Tibial artery (tissue), 4 donors: ENCODE results near the gene PRR33.
"Not testable (repeated sequence)": the region's sequence is repeated elsewhere in the genome, so short reads cannot be mapped to it uniquely, and the experiment has no call there.

Source experiments
- DNase-seq, 2 donors: peaks; one replicate each; pipeline ENCODE4 v3.0.0-alpha.2; 2019
- H3K27ac ChIP-seq, 2 donors: fragments of 200-600 bp; sonication (generic) in 1 of 2; 1 replicate in 1 of 2; 2 replicates in 1 of 2; pipeline ENCODE4 v1.5.1; 2018 to 2019; ENCODE audit warnings: mild to moderate bottlenecking in 1 of 2
- H3K27me3 ChIP-seq, 2 donors: fragments of 200-600 bp; sonication (generic) in 1 of 2; one replicate each; pipeline versions ENCODE4 v1.5.1 to v1.6.0; 2016 to 2019
- H3K36me3 ChIP-seq, 3 donors: fragments of 200-600 bp; sonication (generic) in 2 of 3; one replicate each; pipeline ENCODE4 v1.5.1; 2016 to 2019; ENCODE audit warnings: mild to moderate bottlenecking in 2 of 3
- H3K4me1 ChIP-seq, 4 donors: fragments of 200-600 bp; sonication (generic) in 2 of 4; 1 replicate in 3 of 4; 2 replicates in 1 of 4; pipeline ENCODE4 v1.5.1; 2016 to 2019
- H3K4me3 ChIP-seq, 2 donors: fragments of 200-600 bp; sonication (generic) in 1 of 2; 1 replicate in 1 of 2; 2 replicates in 1 of 2; pipeline ENCODE4 v1.5.1; 2018 to 2019; ENCODE audit warnings: mild to moderate bottlenecking in 2 of 2
- H3K9me3 ChIP-seq, 3 donors: fragments of 200-600 bp; sonication (generic) in 1 of 3; one replicate each; pipeline ENCODE4 v1.5.1; 2016 to 2019
- intact Hi-C: fragments of 100-400 bp; cut with DNase I; formaldehyde crosslinking; loops from one replicate; pipeline ENCODE4 v1.15.0; 2023; ENCODE audit warnings: low total_unique reads
- TF ChIP-seq, protein P1 (sequence below), 2 experiments: fragments of 200-600 bp in 1 of 2; fragments of 450-650 bp in 1 of 2; IDR thresholded peaks; one replicate each; pipeline ENCODE4 v1.5.1; 2017 to 2019; ENCODE audit warnings: antibody characterized with exemption in 2 of 2, mild to moderate bottlenecking in 1 of 2, moderate library complexity in 1 of 2

PRR33 gene

DNA sequence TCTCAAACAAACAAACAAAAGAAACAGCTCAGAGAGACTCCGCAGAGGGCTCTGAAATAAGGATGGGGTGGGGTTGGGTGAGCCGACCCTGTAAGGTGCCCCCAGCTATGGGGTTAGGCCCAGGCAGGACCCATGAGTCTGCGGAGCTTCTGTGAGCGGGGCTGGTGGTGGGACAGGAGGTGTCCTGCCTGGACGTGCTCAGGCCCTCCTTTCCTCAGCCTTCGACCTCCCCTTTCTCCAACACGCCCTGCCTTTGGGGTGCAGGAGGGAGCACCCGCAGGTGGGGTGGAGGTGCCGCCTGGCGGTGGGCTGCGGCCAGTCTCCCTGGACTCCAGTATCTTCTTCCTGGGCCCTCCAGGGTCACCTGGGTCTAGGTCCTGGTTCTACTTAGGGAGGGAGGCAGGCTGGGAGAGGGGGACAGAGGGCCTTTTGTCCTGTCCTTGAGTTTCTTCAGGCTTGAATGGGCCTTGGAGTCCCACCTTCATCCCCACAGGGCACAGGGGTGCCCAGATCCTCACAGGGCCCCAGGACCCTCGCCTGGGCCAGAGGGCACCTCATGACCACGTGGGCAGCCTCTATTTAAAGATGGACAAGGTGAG is 12.3 kb downstream of the PRR33 start:
- Histone ChIP-seq H3K27ac (peak overlapping the region; percentile 67 to 79), H3K27me3 (peaks cover 0 to 13% of the 10 kb centered on the region in 2 donors), H3K4me3 (no peak overlapping the region), H3K9me3 (no peaks in the 10 kb centered on the region), H3K4me1 (peaks cover 0 to 60% (median 32%) of the 10 kb centered on the region in 4 donors), H3K36me3 (peaks cover 0 to 8% (median 4%) of the 10 kb centered on the region in 3 donors)
- intact Hi-C loops = loop anchor here (5.0 kb wide), 1 partner anchor 42 kb away; the partner anchor contains the start of gene TNNI2
- TF ChIP-seq, protein P1, sequence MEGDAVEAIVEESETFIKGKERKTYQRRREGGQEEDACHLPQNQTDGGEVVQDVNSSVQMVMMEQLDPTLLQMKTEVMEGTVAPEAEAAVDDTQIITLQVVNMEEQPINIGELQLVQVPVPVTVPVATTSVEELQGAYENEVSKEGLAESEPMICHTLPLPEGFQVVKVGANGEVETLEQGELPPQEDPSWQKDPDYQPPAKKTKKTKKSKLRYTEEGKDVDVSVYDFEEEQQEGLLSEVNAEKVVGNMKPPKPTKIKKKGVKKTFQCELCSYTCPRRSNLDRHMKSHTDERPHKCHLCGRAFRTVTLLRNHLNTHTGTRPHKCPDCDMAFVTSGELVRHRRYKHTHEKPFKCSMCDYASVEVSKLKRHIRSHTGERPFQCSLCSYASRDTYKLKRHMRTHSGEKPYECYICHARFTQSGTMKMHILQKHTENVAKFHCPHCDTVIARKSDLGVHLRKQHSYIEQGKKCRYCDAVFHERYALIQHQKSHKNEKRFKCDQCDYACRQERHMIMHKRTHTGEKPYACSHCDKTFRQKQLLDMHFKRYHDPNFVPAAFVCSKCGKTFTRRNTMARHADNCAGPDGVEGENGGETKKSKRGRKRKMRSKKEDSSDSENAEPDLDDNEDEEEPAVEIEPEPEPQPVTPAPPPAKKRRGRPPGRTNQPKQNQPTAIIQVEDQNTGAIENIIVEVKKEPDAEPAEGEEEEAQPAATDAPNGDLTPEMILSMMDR (IDR thresholded peaks at IDR 0.05) = no peak
- DNase-seq = peak in 1 of 2 donors; percentile 64

DNA sequence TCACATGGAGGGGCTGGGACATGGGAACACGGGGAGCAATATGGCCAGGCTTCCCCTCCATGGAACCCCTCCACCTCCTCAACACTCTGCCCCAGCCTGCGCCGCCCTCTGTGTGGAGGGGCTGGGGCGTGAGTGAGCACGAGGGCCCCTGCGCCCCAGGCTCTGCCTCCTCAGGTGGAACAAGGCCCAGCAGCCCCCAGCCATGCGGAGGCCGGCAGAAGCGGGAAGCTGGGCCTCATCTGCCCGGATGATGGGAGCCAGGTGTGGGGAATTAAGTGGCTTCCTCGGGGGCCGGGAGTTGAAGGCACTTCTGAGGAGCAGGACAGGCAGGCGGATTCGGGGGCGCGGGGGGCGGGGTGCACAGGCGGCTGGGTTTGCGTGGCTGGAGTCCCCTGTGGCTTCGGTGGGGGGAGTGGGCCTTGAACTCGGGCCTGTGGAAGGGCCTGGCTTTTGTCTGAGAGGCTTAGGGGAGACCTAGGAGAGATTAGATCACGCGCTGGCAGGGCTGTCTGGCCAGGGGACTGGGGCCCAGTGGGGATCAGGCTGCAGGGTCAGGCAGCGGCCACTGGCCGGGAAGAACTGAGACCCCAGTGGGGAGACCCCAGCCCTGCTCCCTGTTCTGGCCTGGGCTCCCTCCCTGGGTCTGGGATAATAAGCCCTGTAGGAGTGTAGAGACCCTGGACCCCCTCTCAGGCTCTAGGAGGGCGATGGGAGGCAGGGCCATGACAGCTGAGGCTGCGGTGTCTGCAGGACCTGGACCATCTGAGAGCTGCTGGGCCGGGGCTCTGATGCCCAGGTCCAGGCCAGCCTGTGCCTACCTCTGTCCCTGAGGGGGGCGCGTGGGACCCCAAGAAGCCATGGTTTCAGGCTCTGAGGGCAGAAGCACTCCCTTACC is 13.3 kb downstream of the PRR33 start:
- DNase-seq = peak; percentile 19 to 65
- Histone ChIP-seq H3K36me3 (peaks cover 0 to 1% (median 0%) of the 10 kb centered on the region in 3 donors), H3K27ac (peak overlapping the region; percentile 29 to 68), H3K27me3 (peaks cover 0 to 13% of the 10 kb centered on the region in 2 donors), H3K9me3 (no peaks in the 10 kb centered on the region), H3K4me1 (peaks cover 0 to 60% (median 32%) of the 10 kb centered on the region in 4 donors), H3K4me3 (no peak overlapping the region)
- TF ChIP-seq, protein P1 (IDR thresholded peaks at IDR 0.05) = no peak
- intact Hi-C loops = loop anchor here (5.0 kb wide), 1 partner anchor 41 kb away; the partner anchor contains the start of gene TNNI2

DNA sequence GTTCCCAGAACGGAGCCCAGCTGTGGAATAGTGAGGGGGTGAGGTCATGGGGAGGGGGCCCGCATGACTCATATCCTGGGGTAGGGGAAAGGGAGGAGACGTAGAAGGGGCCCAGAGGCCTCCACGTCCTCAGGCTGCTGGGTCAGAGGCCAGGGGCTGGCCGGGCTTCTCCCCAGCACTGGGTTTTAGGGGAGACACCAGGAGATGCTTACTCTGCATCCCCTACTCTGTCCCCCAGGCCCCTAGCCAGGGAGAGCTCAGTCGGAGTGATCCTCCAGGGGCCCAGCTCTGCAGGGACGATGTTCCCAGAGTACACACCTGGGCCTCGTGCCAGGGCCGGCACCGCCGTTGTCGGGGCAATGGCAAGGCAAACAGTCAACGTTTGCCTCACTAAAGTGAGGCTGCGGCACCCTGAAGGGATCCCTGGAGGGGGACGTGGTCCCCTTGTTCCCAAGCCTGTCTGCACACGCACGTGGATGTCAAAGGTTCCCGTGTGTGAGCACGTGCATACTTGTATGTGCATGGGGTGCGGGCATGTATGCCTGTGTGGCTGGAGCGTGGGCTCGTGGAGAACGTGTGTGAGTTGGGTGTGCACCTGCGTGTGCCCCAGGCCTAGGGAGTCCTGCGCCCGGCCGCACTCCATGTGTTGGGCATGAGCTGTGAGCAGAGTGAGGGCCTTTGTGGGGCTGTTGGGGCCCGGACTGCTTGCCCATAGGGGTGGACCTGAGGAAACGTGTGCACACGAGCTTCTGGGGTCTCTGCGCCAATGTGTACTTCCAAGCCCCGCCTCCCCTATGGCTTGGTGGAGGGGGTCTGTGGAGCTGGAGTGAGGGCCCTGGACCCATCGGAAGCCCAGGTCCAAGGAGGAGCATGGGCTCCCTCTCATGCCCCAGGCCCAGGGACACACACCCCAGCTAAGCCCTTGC is 14.2 kb downstream of the PRR33 start:
- TF ChIP-seq, protein P1 (IDR thresholded peaks at IDR 0.05) = no peak
- Histone ChIP-seq H3K27ac (peak overlapping the region; percentile 50 to 68), H3K4me1 (peaks cover 0 to 65% (median 32%) of the 10 kb centered on the region in 4 donors), H3K4me3 (no peak overlapping the region), H3K9me3 (no peaks in the 10 kb centered on the region), H3K36me3 (no peaks in the 10 kb centered on the region), H3K27me3 (peaks cover 0 to 19% of the 10 kb centered on the region in 2 donors)
- intact Hi-C loops = loop anchor here (5.0 kb wide), 1 partner anchor 40 kb away; the partner anchor contains the start of gene TNNI2
- DNase-seq = peak; percentile 53 to 86

DNA sequence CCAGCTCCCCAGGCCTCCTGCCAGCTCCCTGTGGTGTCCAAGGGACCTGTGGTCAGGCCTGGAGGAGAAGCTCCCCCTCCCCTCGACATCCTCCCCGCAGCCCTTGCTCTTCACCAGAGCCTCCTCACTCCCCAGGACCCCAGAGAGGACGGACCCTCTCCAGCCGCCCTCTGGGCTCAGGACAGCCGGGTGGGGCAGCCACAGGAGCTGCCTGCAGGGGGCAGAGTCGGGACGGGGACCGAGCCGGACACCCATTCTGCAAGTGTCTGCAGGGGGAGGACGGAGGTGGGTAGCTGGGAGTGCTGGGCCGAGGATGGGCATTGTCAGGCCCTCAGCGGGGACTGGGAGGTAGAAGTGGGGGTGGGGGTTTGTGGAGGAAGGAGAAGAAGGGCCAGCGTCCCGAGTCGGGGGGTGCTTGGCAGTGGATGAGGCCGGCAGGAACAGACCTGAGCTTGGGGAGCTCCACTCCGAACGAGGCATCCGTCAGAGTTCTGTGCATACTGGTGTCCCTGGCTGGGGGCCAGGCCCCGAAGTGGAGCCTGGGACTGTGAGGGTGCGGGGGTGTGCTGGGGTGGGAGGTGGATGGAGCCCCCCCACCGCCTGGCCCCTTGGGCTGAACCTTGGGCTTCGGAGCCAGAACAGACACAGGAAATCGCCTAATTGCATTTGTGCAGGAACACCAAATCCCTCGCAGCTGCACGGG is 15.2 kb downstream of the PRR33 start:
- Histone ChIP-seq H3K27me3 (peaks cover 0 to 23% of the 10 kb centered on the region in 2 donors), H3K36me3 (no peaks in the 10 kb centered on the region), H3K27ac (peak overlapping the region; percentile 50 to 68), H3K9me3 (no peaks in the 10 kb centered on the region), H3K4me3 (no peak overlapping the region), H3K4me1 (peaks cover 0 to 58% (median 25%) of the 10 kb centered on the region in 4 donors)
- DNase-seq = peak; percentile 47 to 80
- intact Hi-C loops = loop anchor here (5.0 kb wide), 1 partner anchor 39 kb away; the partner anchor contains the start of gene TNNI2
- TF ChIP-seq, protein P1 (IDR thresholded peaks at IDR 0.05) = peak; percentile 20 to 32

- H3K9me3 ChIP-seq, H3K36me3 ChIP-seq, H3K4me3 ChIP-seq: not testable (repeated sequence)
- Histone ChIP-seq H3K27me3 (peaks cover 0 to 27% of the 10 kb centered on the region in 2 donors), H3K27ac (peak overlapping the region; percentile 50 to 68), H3K4me1 (peaks cover 0 to 58% (median 25%) of the 10 kb centered on the region in 4 donors)
- DNase-seq = peak in 1 of 2 donors; percentile 59
- intact Hi-C loops = loop anchor here (5.0 kb wide), 1 partner anchor 39 kb away; the partner anchor contains the start of gene TNNI2
Measured at GRCh38 chr11:1875851-1876301, 15.8 kb downstream of the PRR33 start.
